Lower leg skin (tissue), 4 donors: ENCODE measurements around the gene TOP1. TPM values are rescaled to one million over a fixed set of nuclear protein-coding genes. Genes with fewer than 3 reads are reported as not detected.

Experiments
- DNase-seq, 2 donors: peaks; one replicate each; pipeline ENCODE4 v3.0.0-alpha.2; 2019; ENCODE audit warnings: low spot score in 2 of 2
- H3K4me3 ChIP-seq: fragments of 200-600 bp; sonication (generic); 2 replicates; pipeline ENCODE4 v1.5.1; 2017; ENCODE audit warnings: mild to moderate bottlenecking, low read depth; ENCODE audit not compliant: poor library complexity, severe bottlenecking
- CTCF ChIP-seq, 3 donors: fragments of 450-650 bp; IDR thresholded peaks; one replicate each; pipeline ENCODE4 v1.5.1; 2016; ENCODE audit warnings: antibody characterized with exemption in 3 of 3, mild to moderate bottlenecking in 3 of 3, moderate library complexity in 2 of 3
- POLR2A ChIP-seq, 2 donors: fragments of 450-650 bp; IDR thresholded peaks; one replicate each; pipeline ENCODE4 v1.6.1; 2016 to 2017; ENCODE audit warnings: antibody characterized with exemption in 2 of 2, mild to moderate bottlenecking in 1 of 2, moderate library complexity in 1 of 2
- WGBS, 2 donors: methylation state at CpG; one replicate each; pipeline ENCODE4 v1.1.5; 2018; 5-methylcytosine and 5-hydroxymethylcytosine counted together
- intact Hi-C: fragments of 100-400 bp; cut with DNase I; formaldehyde crosslinking; loops from one replicate; pipeline ENCODE4 v1.15.0; 2023; ENCODE audit warnings: low total_unique reads
- total RNA-seq, 4 donors: library from RNA; depleted of rRNA; stranded (reverse); fragments of >200 nt; gene quantifications; one replicate each; pipeline ENCODE4 v1.1.0, GENCODE V29; 2016

The TOP1 gene
- total RNA-seq, 4 donors from 2014 or later: 29.8 to 37.1 (median 31.9) TPM

GRCh38 chr20:41160686-41161085, 132.1 kb downstream of the TOP1 start:
- 87% methylated on average over 2 of the region's 2 CpGs for WGBS, 2 donors
- H3K4me3 ChIP-seq: no peak overlapping the region
- TF ChIP-seq CTCF (IDR thresholded peaks at IDR 0.05): no peak
- DNase-seq: no peak
- intact Hi-C loops: no loop called here

GRCh38 chr20:41161886-41162285, 133.3 kb downstream of the TOP1 start:
- no peak for DNase-seq
- TF ChIP-seq POLR2A (IDR thresholded peaks at IDR 0.05): no peak
- TF ChIP-seq CTCF (IDR thresholded peaks at IDR 0.05): no peak
- intact Hi-C loops: no loop called here
- no peak overlapping the region for H3K4me3 ChIP-seq
- 0 to 14% methylated on average over 1 of the region's 1 CpG for WGBS, 2 donors

GRCh38 chr20:41162396-41162795, 133.8 kb downstream of the TOP1 start:
- H3K4me3 ChIP-seq: no peak overlapping the region
- intact Hi-C loops: no loop called here
- DNase-seq: no peak
- WGBS, 2 donors: 96 to 98% methylated on average over 11 of the region's 11 CpGs
- no peak for TF ChIP-seq POLR2A (IDR thresholded peaks at IDR 0.05)
- no peak for TF ChIP-seq CTCF (IDR thresholded peaks at IDR 0.05)

GRCh38 chr20:41163821-41164220, 135.2 kb downstream of the TOP1 start:
- TF ChIP-seq CTCF (IDR thresholded peaks at IDR 0.05): no peak
- TF ChIP-seq POLR2A (IDR thresholded peaks at IDR 0.05): no peak
- DNase-seq: no peak
- no peak overlapping the region for H3K4me3 ChIP-seq
- 93 to 95% methylated on average over 11 of the region's 11 CpGs for WGBS, 2 donors
- intact Hi-C loops: no loop called here

GRCh38 chr20:41165001-41165882, 136.6 kb downstream of the TOP1 start:
- 88 to 90% methylated on average over 24 of the region's 24 CpGs for WGBS, 2 donors

More at GRCh38 chr20:41165001-41165882, 136.6 kb downstream of the TOP1 start:
- H3K4me3 ChIP-seq: no peak overlapping the region
- DNase-seq: no peak
- intact Hi-C loops: loop anchor here (5.0 kb wide), 1 partner anchor 748 kb away; no protein-coding TSS in a partner anchor
- TF ChIP-seq CTCF (IDR thresholded peaks at IDR 0.05): no peak
- TF ChIP-seq POLR2A (IDR thresholded peaks at IDR 0.05): no peak
